HCT116 (cell line): ENCODE results near the gene FGF14. TPM values are rescaled to one million over a fixed set of nuclear protein-coding genes. Genes with fewer than 3 reads are reported as not detected.

Source experiments
- ATAC-seq: fragments of 200-7000 bp; cut with Tn5 transposase; 2 replicates; pipeline ENCODE4 v1.9.1; 2020; ENCODE audit warnings: mild to moderate bottlenecking, moderate library complexity
- BruUV-seq: library from RNA; stranded (reverse); fragments of 400-500 nt; replicated peaks from 2 replicates; lab custom pipeline; 2021; lab: Mats Ljungman, UMichigan
- CTCF ChIA-PET: fragments of 300-600 bp; sonication (Branson Sonifier 250); formaldehyde crosslinking; loops from one replicate; lab custom pipeline; 2021; ENCODE audit warnings: antibody characterized with exemption; lab: Charles Lee
- POLR2A ChIA-PET: fragments of 300-600, 350-600 bp; sonication (Branson Sonifier 250); formaldehyde crosslinking; loops from one replicate; lab custom pipeline; 2021; ENCODE audit warnings: antibody characterized with exemption; lab: Charles Lee
- RAD21 ChIA-PET, 2 experiments: fragments of 300-600 bp; sonication (Branson Sonifier 250); formaldehyde crosslinking; loops; one replicate each; lab custom pipeline; 2023; ENCODE audit warnings: low total read pairs in 2 of 2; ENCODE audit not compliant: uncharacterized antibody in 2 of 2, unreplicated experiment in 2 of 2, low non-redundant PET in 1 of 2; lab: Charles Lee
- DNase-seq: peaks from one replicate; pipeline ENCODE4 v3.0.0-alpha.2; 2010; ENCODE audit warnings: low read depth, low spot score
- H2AFZ ChIP-seq: fragments of 200-600 bp; shearing (Covaris generic), sonication (generic); 2 replicates; pipeline ENCODE4 v1.6.1; 2017; ENCODE audit warnings: low read depth, mixed run types, mixed read lengths, antibody characterized with exemption, low read length; ENCODE audit not compliant: poor library complexity, severe bottlenecking
- H3K27ac ChIP-seq: 2 replicates; pipeline ENCODE4 v1.5.1; 2012; ENCODE audit warnings: low read depth, low read length
- H3K27me3 ChIP-seq: fragments of 200-600 bp; sonication (generic); 2 replicates; pipeline ENCODE4 v1.6.1; 2016; ENCODE audit warnings: mixed run types, low read length, mixed read lengths; ENCODE audit not compliant: insufficient read depth
- H3K36me3 ChIP-seq, 2 experiments: fragments of 200-500 bp in 1 of 2; fragments of 200-600 bp in 1 of 2; sonication (Bioruptor generic) in 1 of 2; sonication (generic) in 1 of 2; 2 replicates each; pipeline versions ENCODE4 v1.5.1 to v1.6.1; 2014 to 2016; ENCODE audit warnings: low read length in 2 of 2, inconsistent platforms in 1 of 2, mixed read lengths in 1 of 2, mixed run types in 1 of 2; ENCODE audit not compliant: insufficient read depth in 2 of 2, control insufficient read depth in 1 of 2
- H3K4me1 ChIP-seq, 2 experiments: fragments of 200-600 bp in 1 of 2; sonication (generic) in 1 of 2; 2 replicates each; pipeline versions ENCODE4 v1.5.1 to v1.6.1; 2012 to 2017; ENCODE audit warnings: low read length in 2 of 2, inconsistent platforms in 1 of 2, mild to moderate bottlenecking in 1 of 2, mixed read lengths in 1 of 2, mixed run types in 1 of 2, moderate library complexity in 1 of 2; ENCODE audit not compliant: insufficient read depth in 2 of 2, control insufficient read depth in 1 of 2
- H3K4me2 ChIP-seq: fragments of 200-600 bp; sonication (generic); 2 replicates; pipeline ENCODE4 v1.6.1; 2017; ENCODE audit warnings: mixed run types, low read length, mixed read lengths
- H3K4me3 ChIP-seq, 2 experiments: fragments of 200-600 bp in 1 of 2; sonication (generic) in 1 of 2; replicated peaks in 1 of 2; 2 replicates each; pipeline ENCODE4 v1.5.1; 2011 to 2016; ENCODE audit warnings: low read length in 2 of 2, control low read depth in 1 of 2, low read depth in 1 of 2, mild to moderate bottlenecking in 1 of 2, mixed read lengths in 1 of 2, mixed run types in 1 of 2
- H3K79me2 ChIP-seq: fragments of 200-600 bp; sonication (generic); 2 replicates; pipeline ENCODE4 v1.6.1; 2017; ENCODE audit warnings: mild to moderate bottlenecking, mixed run types, low read length, moderate library complexity, mixed read lengths; ENCODE audit not compliant: insufficient read depth
- H3K9ac ChIP-seq: fragments of 200-600 bp; sonication (generic); 2 replicates; pipeline ENCODE4 v1.6.1; 2016; ENCODE audit warnings: low read length, mixed read lengths
- H3K9me2 ChIP-seq: fragments of 200-600 bp; sonication (generic), shearing (Covaris generic); 2 replicates; pipeline ENCODE4 v1.6.1; 2017; ENCODE audit warnings: mixed run types, mild to moderate bottlenecking, moderate library complexity; ENCODE audit not compliant: insufficient read depth
- H3K9me3 ChIP-seq, 2 experiments: fragments of 200-500 bp in 1 of 2; fragments of 200-600 bp in 1 of 2; sonication (Bioruptor generic) in 1 of 2; sonication (generic) in 1 of 2; 2 replicates each; pipeline ENCODE4 v1.6.1; 2014 to 2017; ENCODE audit warnings: low read length in 2 of 2, mixed read lengths in 2 of 2, inconsistent platforms in 1 of 2, low read depth in 1 of 2, mild to moderate bottlenecking in 1 of 2, mixed run types in 1 of 2, moderate library complexity in 1 of 2; ENCODE audit not compliant: control insufficient read depth in 1 of 2, insufficient read depth in 1 of 2
- H4K20me1 ChIP-seq: fragments of 200-600 bp; sonication (generic), shearing (Covaris generic); 2 replicates; pipeline ENCODE4 v1.6.1; 2017; ENCODE audit warnings: mixed run types, mild to moderate bottlenecking, moderate library complexity; ENCODE audit not compliant: insufficient read depth
- CBX3 ChIP-seq: IDR thresholded peaks from 2 replicates; pipeline ENCODE4 v1.6.1; 2012; ENCODE audit warnings: low read depth
- EZH2 ChIP-seq: fragments of 200-600 bp; sonication (generic); IDR thresholded peaks from 2 replicates; pipeline ENCODE4 v1.6.1; 2017; ENCODE audit warnings: antibody characterized with exemption, mixed run types
- EZH2phosphoT487 ChIP-seq: fragments of 200-600 bp; IDR thresholded peaks from 2 replicates; pipeline ENCODE4 v1.6.1; 2018; ENCODE audit warnings: antibody characterized with exemption, borderline replicate concordance
- SIN3A ChIP-seq: IDR thresholded peaks from 2 replicates; pipeline ENCODE4 v1.6.1; 2012; ENCODE audit warnings: low read depth
- YY1 ChIP-seq: IDR thresholded peaks from 2 replicates; pipeline ENCODE4 v1.6.1; 2011; ENCODE audit warnings: low read length, low read depth, moderate library complexity, mild to moderate bottlenecking; ENCODE audit not compliant: insufficient replicate concordance; ENCODE audit errors: extremely low read depth
- ZFX ChIP-seq: fragments of 450-650 bp; IDR thresholded peaks from 2 replicates; pipeline ENCODE4 v1.6.1; 2017
- intact Hi-C: fragments of 100-400 bp; cut with micrococcal nuclease; formaldehyde crosslinking; loops from 2 replicates; pipeline ENCODE4 v1.10.0; 2022
- total RNA-seq: library from RNA; stranded (reverse); gene quantifications from one replicate; pipeline ENCODE4 v1.2.1, GENCODE V29; 2021; ENCODE audit not compliant: unreplicated experiment
- TF ChIP-seq, protein P1 (sequence below), 3 experiments: fragments of 200-600 bp in 1 of 3; sonication (generic) in 1 of 3; IDR thresholded peaks in 2 of 3; conservative IDR thresholded peaks in 1 of 3; 2 replicates each; pipeline ENCODE4 v1.5.1; 2012 to 2017; ENCODE audit warnings: low read depth in 2 of 3, low read length in 2 of 3, antibody characterized with exemption in 1 of 3, borderline replicate concordance in 1 of 3, control low read depth in 1 of 3, mild to moderate bottlenecking in 1 of 3, mixed read lengths in 1 of 3, mixed run types in 1 of 3, moderate library complexity in 1 of 3; ENCODE audit not compliant: insufficient read depth in 1 of 3
- TF ChIP-seq, protein P2 (sequence below): IDR thresholded peaks from 2 replicates; pipeline ENCODE4 v1.6.1; 2011; ENCODE audit warnings: mild to moderate bottlenecking, low read length, moderate library complexity; ENCODE audit not compliant: insufficient replicate concordance; ENCODE audit errors: extremely low read depth

The FGF14 gene
- total RNA-seq, 1 experiment from 2014 or later, result not detected

DNA sequence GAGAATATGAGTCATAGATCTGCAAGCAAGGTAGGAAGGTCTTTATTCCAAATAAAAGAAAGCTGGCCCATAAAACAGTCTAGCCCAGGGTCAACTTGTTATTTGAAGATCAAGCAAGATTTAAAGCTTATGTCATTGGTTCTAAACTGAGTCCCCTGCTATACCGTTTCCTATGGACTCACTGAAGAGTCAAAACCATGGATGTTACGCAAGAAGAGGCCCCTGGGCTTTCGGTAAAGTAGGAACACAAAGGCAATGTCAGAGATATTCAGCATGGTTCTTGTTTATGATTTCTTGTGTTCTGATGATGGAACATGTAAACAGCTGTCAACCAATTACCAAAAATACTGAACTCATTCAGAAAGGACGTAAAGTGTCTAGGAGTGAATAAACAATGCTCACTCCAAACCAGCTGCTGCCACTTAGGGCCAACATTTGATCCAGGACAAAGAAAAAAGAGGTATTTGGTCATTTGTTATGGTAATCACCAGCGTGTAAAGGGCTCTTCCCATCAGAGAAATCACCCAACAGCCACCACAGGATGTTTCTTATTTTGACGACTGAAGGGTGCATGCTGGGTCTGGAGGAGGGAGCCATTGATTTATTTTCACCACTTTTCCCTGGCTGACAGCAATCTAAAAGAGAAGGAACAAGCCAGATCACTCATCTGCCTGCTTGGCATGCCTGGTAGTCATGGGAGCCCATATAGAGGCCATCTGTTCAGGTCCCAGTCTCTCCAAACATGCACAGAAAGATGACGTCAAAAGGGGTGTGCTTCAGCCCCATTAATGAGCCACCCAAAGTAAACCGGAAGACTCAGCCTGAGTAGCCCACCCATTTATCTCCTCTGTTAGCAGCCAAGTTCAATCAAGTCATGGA is 68.3 kb downstream of the FGF14 start:
- Histone ChIP-seq H3K4me1 (no peaks in the 10 kb centered on the region), H3K79me2 (no peaks in the 10 kb centered on the region)
- no peak for TF ChIP-seq CBX3
- TF ChIP-seq SIN3A, result no peak
- no peak for TF ChIP-seq EZH2
- no peak for TF ChIP-seq YY1
- no peak for TF ChIP-seq ZFX
- TF ChIP-seq, protein P1, sequence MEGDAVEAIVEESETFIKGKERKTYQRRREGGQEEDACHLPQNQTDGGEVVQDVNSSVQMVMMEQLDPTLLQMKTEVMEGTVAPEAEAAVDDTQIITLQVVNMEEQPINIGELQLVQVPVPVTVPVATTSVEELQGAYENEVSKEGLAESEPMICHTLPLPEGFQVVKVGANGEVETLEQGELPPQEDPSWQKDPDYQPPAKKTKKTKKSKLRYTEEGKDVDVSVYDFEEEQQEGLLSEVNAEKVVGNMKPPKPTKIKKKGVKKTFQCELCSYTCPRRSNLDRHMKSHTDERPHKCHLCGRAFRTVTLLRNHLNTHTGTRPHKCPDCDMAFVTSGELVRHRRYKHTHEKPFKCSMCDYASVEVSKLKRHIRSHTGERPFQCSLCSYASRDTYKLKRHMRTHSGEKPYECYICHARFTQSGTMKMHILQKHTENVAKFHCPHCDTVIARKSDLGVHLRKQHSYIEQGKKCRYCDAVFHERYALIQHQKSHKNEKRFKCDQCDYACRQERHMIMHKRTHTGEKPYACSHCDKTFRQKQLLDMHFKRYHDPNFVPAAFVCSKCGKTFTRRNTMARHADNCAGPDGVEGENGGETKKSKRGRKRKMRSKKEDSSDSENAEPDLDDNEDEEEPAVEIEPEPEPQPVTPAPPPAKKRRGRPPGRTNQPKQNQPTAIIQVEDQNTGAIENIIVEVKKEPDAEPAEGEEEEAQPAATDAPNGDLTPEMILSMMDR (IDR thresholded peaks at IDR 0.05 in 2 of 3, conservative IDR thresholded peaks at IDR 0.05 in 1 of 3; ENCODE audit: borderline replicate concordance in 1 of 3, insufficient read depth in 1 of 3, low read depth in 2 of 3, low read length in 2 of 3), result no peak
- TF ChIP-seq, all 23 proteins: peak for 0
- Histone ChIP-seq H3K27ac (no peak overlapping the region), H3K9me3 (no peaks in the 10 kb centered on the region), H3K9ac (no peak overlapping the region), H2AFZ (no peak overlapping the region), H3K27me3 (no peaks in the 10 kb centered on the region), H3K4me3 (no peak overlapping the region), H3K36me3 (no peaks in the 10 kb centered on the region), H4K20me1 (no peaks in the 10 kb centered on the region), H3K9me2 (no peaks in the 10 kb centered on the region), H3K4me2 (no peak overlapping the region)
- no TSS peak for BruUV-seq
- ATAC-seq, result no peak
- DNase-seq, result no peak
- intact Hi-C loops, result no loop called here
- RAD21 ChIA-PET, result no interaction called here
- POLR2A ChIA-PET, result no interaction called here
- CTCF ChIA-PET, result no interaction called here

DNA sequence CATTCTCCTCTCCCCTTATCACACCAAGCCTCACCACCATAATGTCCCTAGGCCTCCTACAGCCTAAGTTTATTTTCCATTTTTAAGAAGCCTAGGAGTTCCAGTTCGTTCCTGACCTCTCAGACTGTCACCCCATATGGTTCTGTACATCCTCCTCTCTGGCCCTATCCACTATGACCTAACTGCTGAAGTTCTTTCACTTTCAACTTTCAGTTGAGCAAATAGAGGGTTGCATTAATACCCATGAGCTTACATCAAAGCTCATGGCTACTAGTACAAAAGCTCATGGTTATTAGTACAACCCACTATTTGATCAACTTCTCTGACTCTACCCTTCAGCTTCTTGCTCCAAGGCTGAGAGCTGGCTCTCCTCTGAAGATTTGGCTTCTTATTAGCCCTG is 72.9 kb downstream of the FGF14 start:
- ChIA-PET POLR2A (no interaction called here), CTCF (no interaction called here), RAD21 (no interaction called here)
- Histone ChIP-seq H3K79me2 (no peaks in the 10 kb centered on the region), H3K36me3 (no peaks in the 10 kb centered on the region), H3K9me3 (no peaks in the 10 kb centered on the region), H3K4me1 (no peaks in the 10 kb centered on the region), H3K4me2 (no peak overlapping the region), H3K9ac (no peak overlapping the region), H3K9me2 (no peaks in the 10 kb centered on the region), H2AFZ (no peak overlapping the region), H4K20me1 (no peaks in the 10 kb centered on the region), H3K27ac (no peak overlapping the region), H3K27me3 (no peaks in the 10 kb centered on the region), H3K4me3 (no peak overlapping the region)
- intact Hi-C loops, result no loop called here
- ATAC-seq (no peak), DNase-seq (no peak)
- no TSS peak for BruUV-seq
- no peak for TF ChIP-seq EZH2phosphoT487
- TF ChIP-seq, protein P2, sequence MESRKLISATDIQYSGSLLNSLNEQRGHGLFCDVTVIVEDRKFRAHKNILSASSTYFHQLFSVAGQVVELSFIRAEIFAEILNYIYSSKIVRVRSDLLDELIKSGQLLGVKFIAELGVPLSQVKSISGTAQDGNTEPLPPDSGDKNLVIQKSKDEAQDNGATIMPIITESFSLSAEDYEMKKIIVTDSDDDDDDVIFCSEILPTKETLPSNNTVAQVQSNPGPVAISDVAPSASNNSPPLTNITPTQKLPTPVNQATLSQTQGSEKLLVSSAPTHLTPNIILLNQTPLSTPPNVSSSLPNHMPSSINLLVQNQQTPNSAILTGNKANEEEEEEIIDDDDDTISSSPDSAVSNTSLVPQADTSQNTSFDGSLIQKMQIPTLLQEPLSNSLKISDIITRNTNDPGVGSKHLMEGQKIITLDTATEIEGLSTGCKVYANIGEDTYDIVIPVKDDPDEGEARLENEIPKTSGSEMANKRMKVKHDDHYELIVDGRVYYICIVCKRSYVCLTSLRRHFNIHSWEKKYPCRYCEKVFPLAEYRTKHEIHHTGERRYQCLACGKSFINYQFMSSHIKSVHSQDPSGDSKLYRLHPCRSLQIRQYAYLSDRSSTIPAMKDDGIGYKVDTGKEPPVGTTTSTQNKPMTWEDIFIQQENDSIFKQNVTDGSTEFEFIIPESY, result no peak
